ENCODE measurements around the gene UBIAD1.

The UBIAD1 gene

GRCh38 chr1:11311816-11312755 is 39.1 kb downstream of the UBIAD1 start:
- no peak for DNase-seq

- DNase-seq, result no peak
Observed at GRCh38 chr1:11314959-11315358, 42.0 kb downstream of the UBIAD1 start.

- DNase-seq, result no peak
Observed at GRCh38 chr1:11316701-11317100, 43.7 kb downstream of the UBIAD1 start.

- no peak for DNase-seq
Observed at GRCh38 chr1:11318982-11319381, 46.0 kb downstream of the UBIAD1 start.

GRCh38 chr1:11320153-11320936 is 47.3 kb downstream of the UBIAD1 start:
- DNase-seq, result peak; percentile 20 to 32

- no peak for DNase-seq
Observed at GRCh38 chr1:11321656-11322491, 48.9 kb downstream of the UBIAD1 start.

GRCh38 chr1:11324567-11325165 is 51.7 kb downstream of the UBIAD1 start:
- DNase-seq, result no peak

- no peak for DNase-seq
Observed at GRCh38 chr1:11326070-11326469, 53.1 kb downstream of the UBIAD1 start.

GRCh38 chr1:11328444-11328843 is 55.4 kb downstream of the UBIAD1 start:
- no peak for DNase-seq

- DNase-seq, result no peak
Observed at GRCh38 chr1:11330411-11330810, 57.4 kb downstream of the UBIAD1 start.

GRCh38 chr1:11331036-11331944 is 58.3 kb downstream of the UBIAD1 start:
- DNase-seq, result no peak

GRCh38 chr1:11331945-11332546 is 59.0 kb downstream of the UBIAD1 start:
- DNase-seq, result no peak

GRCh38 chr1:11333631-11334030 is 60.6 kb downstream of the UBIAD1 start:
- DNase-seq, result no peak

- no peak for DNase-seq
Observed at GRCh38 chr1:11334261-11334804, 61.3 kb downstream of the UBIAD1 start.

- no peak for DNase-seq
Observed at GRCh38 chr1:11334821-11335220, 61.8 kb downstream of the UBIAD1 start.

- DNase-seq, result peak; percentile 39 to 60
Observed at GRCh38 chr1:11335417-11336056, 62.5 kb downstream of the UBIAD1 start.

- peak; percentile 64 to 65 for DNase-seq
Observed at GRCh38 chr1:11337580-11338073, 64.6 kb downstream of the UBIAD1 start.

Measured in CD4-positive, alpha-beta T cell treated with Interleukin-4 for 1 hour (primary cell).